HG03095 (cell line): Measurements from ENCODE around the gene ADD3.

ENCODE experiments used
- ATAC-seq: cut with Tn5 transposase; IDR thresholded peaks from one replicate; pipeline ENCODE4 v1.9.1; 2021; ENCODE audit warnings: moderate library complexity; ENCODE audit not compliant: unreplicated experiment

The ADD3 gene

GRCh38 chr10:110149259-110149658 lies 141.5 kb downstream of the ADD3 start:
- no peak for ATAC-seq

GRCh38 chr10:110150046-110150445 lies 142.3 kb downstream of the ADD3 start:
- no peak for ATAC-seq

DNA sequence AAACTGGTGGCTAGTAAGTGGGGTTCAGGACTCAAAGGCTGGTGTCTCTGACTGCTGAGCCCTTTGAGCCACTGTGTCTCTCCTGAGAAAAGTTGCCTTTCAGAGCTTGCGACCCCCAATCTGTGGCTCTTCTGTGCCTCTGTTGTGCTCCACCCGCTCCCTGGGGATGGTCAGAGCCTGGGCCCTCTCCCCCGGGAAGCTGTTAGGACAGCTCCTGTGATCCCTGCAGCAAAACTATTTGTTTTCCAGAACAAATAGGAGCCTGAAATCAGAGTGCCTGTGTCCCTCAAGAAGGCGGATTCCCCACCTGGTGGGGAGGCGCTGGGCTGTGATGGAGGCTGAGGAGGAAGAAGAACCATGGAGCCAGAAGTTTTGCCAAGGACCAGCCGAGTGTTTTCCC lies 143.2 kb downstream of the ADD3 start:
- no peak for ATAC-seq

DNA sequence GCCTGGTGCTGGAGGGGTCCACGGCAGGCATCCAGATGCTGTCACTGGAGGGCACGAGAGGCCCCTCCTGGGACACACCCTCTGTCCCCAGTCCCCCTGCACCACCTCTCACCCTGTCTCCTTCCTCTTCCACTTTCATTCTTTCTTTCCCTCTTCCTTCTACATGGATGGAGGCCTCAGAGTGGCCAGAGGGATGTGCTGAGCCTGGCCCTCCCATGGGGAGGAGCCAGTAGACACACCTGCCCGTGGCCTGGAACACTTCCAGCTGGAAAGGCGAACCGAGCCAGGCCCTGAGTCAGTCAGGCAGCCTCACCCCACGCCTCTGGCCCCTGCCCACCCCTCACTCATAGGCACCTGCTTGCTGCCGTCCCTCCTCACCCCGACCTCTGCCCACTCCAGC lies 143.7 kb downstream of the ADD3 start:
- no peak for ATAC-seq

- no peak for ATAC-seq
Observed at GRCh38 chr10:110151971-110152370, 144.2 kb downstream of the ADD3 start.

- ATAC-seq, result no peak
Observed at GRCh38 chr10:110153396-110153795, 145.6 kb downstream of the ADD3 start.

DNA sequence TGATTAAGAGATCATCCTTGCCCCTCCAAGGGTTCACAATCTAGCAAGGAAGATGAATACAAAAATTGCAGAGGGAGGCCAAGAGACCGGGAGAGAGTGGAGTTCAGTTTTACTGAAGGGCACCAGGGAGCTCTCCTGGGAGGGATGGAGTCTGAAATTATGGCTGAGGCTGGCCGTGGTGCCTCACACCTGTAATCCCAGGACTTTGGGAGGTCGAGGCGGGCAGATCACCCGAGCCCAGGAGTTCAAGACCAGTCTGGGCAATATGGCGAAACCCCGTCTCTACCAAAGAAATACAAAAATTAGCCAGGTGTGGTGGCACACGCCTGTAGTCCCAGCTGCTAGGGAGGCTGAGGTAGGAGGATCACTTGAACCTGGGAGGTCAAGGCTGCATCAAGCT lies 148.3 kb downstream of the ADD3 start:
- ATAC-seq, result no peak

GRCh38 chr10:110158051-110159005 lies 150.5 kb downstream of the ADD3 start:
- ATAC-seq, result no peak

DNA sequence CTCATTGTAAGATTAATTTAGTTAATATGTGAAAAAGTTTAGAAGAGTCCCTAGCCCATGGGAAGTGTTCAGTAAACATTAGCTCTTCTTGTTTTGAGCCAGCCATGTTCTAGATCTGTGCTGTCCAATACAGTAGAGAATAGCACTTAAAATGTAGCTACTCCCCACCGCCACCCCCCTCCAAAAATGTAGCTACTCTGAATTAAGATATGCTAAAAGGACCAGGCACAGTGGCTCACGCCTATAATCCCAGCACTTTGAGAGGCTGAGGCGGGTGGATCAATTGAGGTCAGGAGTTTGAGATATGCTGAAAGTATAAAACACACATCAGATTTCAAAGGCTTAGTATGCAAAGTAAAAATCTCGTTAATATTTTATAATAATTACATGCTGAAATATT lies 152.3 kb downstream of the ADD3 start:
- ATAC-seq, result no peak

DNA sequence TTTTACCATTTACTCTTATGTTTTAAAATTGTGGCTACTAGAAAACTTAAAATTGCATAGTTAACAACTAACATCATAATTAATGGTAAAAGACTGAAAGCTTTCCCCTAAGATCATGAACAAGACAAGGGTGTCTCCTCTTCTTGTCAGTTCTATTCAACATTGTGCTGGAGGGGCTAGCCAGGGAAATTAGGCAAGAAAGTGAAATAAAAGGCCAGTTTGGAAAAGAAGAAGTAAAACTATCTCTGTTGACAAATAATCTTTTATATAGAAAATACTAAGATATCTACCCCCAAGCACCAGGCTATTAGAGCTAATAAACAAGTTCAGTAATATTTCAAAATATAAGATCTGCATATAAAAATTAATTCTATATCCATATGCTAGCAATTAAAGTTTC lies 152.7 kb downstream of the ADD3 start:
- ATAC-seq, result no peak

- ATAC-seq, result no peak
Observed at GRCh38 chr10:110162741-110163145, 155.0 kb downstream of the ADD3 start.

GRCh38 chr10:110163192-110163773 lies 155.5 kb downstream of the ADD3 start:
- ATAC-seq, result no peak

DNA sequence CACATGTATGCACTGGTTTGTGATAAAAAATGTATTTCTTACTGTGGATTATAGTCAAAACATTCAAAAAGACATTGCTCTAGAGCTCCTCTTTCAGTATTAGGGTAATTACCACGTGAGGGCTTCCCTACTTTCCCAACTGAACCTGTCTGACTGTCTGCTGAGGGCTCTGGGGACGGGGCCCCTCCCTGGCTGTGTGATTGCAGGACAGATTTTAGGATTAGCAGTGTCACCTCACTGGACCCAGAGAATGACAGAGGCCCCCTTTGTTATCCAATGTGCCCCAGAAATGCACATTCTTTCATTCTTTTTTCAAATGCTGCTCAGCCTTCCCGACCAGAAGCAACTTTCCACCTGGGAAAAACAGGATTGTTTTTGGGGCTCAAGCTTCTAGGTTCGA lies 156.1 kb downstream of the ADD3 start:
- ATAC-seq, result no peak

DNA sequence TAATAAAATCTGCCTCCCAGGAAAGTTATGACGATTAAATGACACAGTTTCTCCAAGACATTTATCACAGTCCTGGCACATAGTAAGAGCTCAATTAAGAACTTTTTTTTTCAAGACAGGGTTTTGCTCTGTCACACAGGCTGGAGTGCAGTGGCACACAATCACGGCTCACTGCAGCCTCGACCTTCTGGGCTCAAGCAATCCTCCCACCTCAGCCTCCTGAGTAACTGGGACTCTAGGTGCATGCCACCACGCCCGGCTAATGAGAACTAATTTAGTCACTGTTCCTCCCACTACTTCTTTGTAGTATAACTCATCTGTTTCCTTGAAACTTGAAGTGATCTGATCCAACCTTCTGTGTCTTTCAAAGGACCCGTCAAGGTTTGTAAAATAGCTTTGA lies 157.5 kb downstream of the ADD3 start:
- no peak for ATAC-seq

- no peak for ATAC-seq
Observed at GRCh38 chr10:110167149-110167548, 159.4 kb downstream of the ADD3 start.

GRCh38 chr10:110168601-110169481 lies 161.1 kb downstream of the ADD3 start:
- ATAC-seq, result no peak

- no peak for ATAC-seq
Observed at GRCh38 chr10:110169586-110169985, 161.8 kb downstream of the ADD3 start.

DNA sequence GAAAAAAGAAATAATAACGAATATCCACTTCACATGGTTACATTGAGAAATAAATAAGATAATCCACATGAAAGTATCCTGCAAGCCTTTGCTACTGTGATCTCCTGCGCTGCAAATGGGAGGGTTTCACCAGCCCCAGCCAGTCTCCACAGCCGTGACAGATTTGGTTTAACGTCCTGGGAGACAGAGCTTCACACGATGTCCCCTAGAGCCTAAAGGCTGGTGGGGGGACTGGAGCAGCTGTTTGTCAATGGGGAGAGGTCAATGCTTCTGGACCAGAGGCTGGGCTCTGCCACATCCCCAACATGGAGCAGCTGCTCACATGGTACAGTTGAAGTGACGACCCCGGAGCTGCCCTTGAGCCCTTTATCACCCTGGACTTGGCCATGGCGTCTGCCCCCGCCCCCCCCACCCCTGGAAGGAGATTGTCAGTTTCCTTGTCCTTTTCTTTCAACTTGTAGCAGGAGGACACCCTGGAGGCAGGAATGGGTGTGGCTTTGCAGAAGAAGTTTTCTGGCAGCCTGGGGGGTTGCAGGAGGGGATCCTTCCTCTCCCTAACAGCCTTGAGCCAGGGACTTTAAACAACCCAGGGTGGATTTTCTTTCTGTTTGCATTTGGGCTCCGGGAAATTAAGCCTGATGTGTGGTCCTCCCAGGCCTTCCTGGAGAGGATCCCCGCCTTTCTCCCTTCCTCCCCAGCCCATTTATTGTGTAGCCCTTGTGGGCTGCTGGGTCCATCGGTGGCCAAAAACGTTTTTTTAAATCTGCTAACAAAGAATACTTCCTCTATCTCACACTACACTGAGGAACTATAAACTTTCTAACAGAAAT lies 162.6 kb downstream of the ADD3 start:
- ATAC-seq, result no peak

GRCh38 chr10:110171032-110171431 lies 163.2 kb downstream of the ADD3 start:
- ATAC-seq, result no peak

DNA sequence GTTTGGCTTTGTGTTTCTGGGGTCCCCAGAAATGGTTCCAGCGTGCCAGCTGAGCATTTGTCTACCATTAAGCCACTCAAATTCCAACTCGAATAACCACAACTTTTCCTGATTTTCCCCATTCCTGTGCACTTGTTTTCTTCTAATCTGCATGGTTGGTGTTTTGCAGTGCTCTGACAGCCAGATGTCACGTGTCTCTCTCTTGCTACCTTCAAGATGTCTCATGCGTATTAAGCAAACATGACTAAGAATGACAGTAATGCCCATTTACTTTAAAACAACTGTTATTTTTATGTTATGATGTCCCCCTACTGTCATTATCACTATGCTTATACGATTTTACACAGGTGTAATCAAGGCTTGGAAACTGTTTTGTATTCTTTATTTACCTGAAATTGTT lies 164.4 kb downstream of the ADD3 start:
- ATAC-seq, result no peak

DNA sequence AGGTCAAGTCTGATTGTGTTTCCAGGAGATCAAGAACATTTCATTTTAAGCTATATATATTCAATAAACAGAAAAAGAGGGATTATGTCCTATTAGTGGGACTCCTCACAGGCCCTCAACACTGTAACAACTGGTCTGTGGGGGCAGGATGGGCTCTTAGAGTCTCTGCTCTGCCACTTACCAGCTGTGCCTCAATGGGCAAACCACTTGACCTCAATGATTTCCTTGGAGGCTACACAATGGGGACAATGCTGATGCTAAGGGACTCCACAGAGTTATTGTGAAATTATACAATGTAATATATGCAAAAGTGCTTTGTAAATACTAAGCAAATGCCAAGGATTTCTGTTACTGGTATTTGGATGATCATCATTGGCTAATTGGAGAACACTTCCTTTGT lies 166.4 kb downstream of the ADD3 start:
- ATAC-seq, result no peak
